Measurements from ENCODE around the gene SLC26A11. TPM values are rescaled to one million over a fixed set of nuclear protein-coding genes. Genes with fewer than 3 reads are reported as not detected.

Gene SLC26A11
- total RNA-seq, 1 experiment from 2014 or later: 14.7 TPM

DNA sequence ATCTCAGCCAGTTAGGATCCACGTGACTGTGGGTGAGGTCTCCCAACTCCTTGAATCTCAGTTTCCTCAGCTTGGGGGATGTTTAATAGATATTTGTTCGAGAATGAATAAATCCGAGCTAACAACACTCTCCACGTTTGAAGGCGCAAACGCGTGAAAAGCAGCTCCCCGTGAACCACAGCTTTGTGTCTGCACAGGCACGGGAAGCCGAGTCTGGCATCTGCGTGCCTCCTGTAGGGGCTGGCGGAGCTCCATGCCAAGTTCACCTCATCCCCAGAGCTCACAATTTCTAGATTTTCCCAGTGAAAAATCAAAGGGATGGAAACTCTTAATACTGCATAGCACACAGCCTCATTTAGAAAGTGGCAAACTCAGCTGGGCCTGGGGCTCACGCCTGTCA, 14.4 kb upstream of the SLC26A11 start:
- no peaks in the 10 kb centered on the region for H3K9me3 ChIP-seq (replicated peaks)
- H3K36me3 ChIP-seq: peaks cover 12% of the 10 kb centered on the region
- H3K4me1 ChIP-seq: no peaks in the 10 kb centered on the region
- DNase-seq: no peak
- H3K27me3 ChIP-seq: no peaks in the 10 kb centered on the region
- no peak overlapping the region for H3K27ac ChIP-seq
- H3K4me3 ChIP-seq: no peak overlapping the region

DNA sequence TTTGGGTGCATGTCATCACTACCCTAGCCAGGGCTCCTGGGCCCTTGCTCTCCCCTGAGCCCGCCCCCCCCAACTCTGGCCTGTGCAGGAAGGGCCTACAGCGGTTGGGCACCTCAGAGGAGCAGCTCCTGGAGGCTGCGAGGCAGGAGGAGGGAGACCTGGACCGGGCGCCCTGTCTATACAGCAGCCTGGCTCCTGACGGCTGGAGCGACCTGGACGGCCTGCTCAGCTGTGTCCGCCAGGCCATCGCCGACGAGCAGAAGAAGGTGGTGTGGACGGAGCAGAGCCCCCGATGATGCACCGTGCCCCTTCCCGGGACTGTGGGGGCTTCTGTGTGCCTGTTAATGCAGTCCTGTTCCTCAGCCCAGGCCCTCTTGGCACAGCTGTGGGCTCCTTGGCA, 12.2 kb upstream of the SLC26A11 start:
- Histone ChIP-seq H3K4me1 (no peaks in the 10 kb centered on the region), H3K36me3 (peaks cover 16% of the 10 kb centered on the region), H3K27ac (no peak overlapping the region), H3K4me3 (no peak overlapping the region), H3K27me3 (no peaks in the 10 kb centered on the region), H3K9me3 (replicated peaks) (no peaks in the 10 kb centered on the region)
- no peak for DNase-seq

DNA sequence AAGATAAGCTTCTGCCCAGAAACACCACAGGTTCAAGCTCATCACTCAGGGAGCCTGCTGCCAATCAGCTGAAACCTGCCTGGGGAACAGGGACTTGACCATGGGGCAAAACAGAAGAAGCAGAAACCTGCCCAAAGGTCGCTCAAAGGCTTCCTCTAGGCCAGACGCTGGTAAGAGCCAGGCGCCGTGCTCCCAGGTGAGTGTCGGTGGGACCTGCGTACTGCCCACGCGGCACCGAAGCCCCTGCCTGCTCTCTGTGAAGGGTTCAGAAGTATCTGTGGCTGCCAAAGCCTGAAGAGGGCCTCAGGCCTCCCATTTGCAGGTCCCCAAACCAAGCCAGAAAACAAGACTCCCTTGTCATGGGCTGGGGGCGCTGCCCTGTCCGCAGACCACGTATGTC, 10.5 kb upstream of the SLC26A11 start:
- Histone ChIP-seq H3K27me3 (no peaks in the 10 kb centered on the region), H3K27ac (no peak overlapping the region), H3K36me3 (peaks cover 18% of the 10 kb centered on the region), H3K4me1 (no peaks in the 10 kb centered on the region), H3K9me3 (replicated peaks) (no peaks in the 10 kb centered on the region), H3K4me3 (no peak overlapping the region)
- DNase-seq: no peak

DNA sequence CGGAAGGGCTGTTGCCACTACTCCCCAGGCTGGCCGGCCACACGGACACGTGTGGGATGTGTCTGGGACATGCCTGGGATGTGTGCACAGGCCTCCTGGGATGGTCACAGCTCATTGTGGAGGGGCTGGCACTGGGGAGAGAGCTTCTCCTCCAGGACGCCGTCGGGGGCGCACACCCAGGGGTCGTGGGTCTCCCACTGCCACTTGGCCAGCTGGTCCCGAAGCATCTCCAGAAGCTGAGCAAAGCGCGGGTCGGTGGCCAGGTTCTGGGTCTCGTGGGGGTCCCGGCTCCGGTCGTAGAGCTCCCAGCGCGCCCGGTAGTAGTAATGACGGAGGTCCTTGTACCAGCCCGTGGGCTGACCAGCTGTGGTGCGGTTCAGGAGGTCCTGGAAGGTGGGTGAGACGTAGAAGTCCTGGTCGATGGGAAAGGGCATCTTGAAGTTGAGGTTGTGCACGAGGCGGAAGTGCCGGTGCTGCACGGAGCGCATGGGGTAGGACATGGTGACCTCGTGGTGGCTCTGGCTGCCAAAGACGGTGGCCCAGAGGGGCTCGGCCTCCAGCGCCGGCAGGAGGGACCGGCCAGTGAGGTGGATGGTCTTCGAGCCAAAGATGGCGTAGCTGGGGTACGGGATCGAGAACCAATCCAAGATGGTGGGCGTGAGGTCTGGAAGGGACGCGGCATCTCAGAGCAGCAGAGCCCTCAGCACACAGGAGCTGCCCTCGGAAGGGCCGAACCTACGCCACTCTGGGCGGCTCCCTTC, 9.7 kb upstream of the SLC26A11 start:
- peaks cover 18% of the 10 kb centered on the region for H3K36me3 ChIP-seq
- H3K4me1 ChIP-seq: no peaks in the 10 kb centered on the region
- no peak overlapping the region for H3K4me3 ChIP-seq
- H3K27me3 ChIP-seq: no peaks in the 10 kb centered on the region
- no peak for DNase-seq
- H3K9me3 ChIP-seq (replicated peaks): no peaks in the 10 kb centered on the region
- no peak overlapping the region for H3K27ac ChIP-seq

DNA sequence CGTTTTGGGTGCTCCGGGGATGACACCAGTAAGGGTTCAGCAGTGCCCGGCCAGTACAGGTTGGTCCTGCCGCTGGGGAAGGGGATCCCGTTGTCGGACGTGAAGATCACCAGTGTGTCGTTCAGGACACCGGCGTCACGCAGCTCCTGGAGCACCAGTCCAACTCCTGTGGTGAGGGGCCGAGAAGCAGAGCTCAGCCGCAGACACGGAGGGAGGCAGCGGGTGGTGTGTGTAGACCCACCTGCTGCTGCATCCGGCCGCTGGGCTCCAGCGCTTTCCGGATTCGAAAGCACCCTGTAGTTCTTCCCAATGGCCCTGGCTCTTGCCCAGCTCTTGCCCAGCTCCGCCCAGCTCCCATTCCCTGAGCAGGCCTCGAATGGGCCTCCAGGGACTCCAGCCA, 8.1 kb upstream of the SLC26A11 start:
- H3K9me3 ChIP-seq (replicated peaks): no peaks in the 10 kb centered on the region
- H3K27me3 ChIP-seq: no peaks in the 10 kb centered on the region
- no peaks in the 10 kb centered on the region for H3K4me1 ChIP-seq
- DNase-seq: no peak
- H3K36me3 ChIP-seq: peaks cover 18% of the 10 kb centered on the region
- H3K4me3 ChIP-seq: no peak overlapping the region
- no peak overlapping the region for H3K27ac ChIP-seq

DNA sequence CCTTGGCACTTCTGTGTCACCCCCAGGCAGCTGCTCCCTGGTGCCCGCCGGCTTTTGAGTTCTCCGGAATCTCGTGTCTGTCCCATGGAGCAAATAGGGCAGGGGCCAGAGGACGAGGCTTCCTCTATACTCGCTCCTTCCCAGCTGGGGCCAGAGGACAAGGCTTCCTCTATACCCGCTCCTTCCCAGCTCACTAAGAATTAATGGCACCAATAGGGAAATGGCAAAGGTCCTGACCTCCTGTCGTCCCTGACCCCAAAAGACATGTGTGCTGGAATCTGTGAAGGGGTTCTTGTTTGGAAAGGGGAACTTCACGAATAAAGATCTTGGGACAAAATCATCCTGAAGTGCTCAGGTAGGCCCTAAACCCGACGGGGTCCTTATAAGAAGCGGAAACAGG, 7.7 kb upstream of the SLC26A11 start:
- Histone ChIP-seq H3K27ac (no peak overlapping the region), H3K4me3 (no peak overlapping the region), H3K27me3 (no peaks in the 10 kb centered on the region), H3K9me3 (replicated peaks) (no peaks in the 10 kb centered on the region), H3K4me1 (no peaks in the 10 kb centered on the region), H3K36me3 (peaks cover 18% of the 10 kb centered on the region)
- no peak for DNase-seq

DNA sequence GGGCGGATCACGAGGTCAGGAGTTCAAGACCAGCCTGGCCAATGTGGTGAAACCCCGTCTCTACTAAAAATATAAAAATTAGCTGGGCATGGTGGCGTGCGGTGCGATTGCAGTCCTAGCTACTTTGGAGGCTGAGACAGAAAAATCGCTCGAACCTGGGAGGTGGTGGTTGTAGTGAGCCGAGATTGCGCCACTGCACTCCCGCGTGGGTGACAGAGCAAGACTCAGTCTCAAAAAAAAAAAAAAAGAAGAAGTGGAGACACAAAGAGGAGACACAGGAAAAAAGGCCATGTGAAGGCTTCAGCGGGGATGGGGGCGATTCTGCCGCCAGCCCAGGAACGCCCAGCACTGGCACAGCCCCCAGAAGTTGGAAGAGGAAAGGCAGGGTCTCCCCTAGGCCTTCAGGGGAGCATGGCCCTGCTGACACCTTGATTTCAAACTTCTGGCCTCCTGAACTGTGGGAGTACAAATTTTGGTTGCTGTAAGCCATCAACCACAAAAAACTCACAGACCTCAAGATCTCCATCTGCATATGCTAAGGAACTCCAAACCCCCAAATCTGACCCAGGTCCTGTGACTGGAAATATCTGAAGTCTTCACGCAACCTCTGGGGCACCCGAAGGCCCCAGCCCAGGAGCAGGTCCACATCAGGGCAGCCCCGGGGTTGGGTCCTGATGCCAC, 7.1 kb upstream of the SLC26A11 start:
- no peaks in the 10 kb centered on the region for H3K4me1 ChIP-seq
- no peak overlapping the region for H3K27ac ChIP-seq
- no peak for DNase-seq
- no peak overlapping the region for H3K4me3 ChIP-seq
- no peaks in the 10 kb centered on the region for H3K9me3 ChIP-seq (replicated peaks)
- no peaks in the 10 kb centered on the region for H3K27me3 ChIP-seq
- H3K36me3 ChIP-seq: peaks cover 20% of the 10 kb centered on the region

DNA sequence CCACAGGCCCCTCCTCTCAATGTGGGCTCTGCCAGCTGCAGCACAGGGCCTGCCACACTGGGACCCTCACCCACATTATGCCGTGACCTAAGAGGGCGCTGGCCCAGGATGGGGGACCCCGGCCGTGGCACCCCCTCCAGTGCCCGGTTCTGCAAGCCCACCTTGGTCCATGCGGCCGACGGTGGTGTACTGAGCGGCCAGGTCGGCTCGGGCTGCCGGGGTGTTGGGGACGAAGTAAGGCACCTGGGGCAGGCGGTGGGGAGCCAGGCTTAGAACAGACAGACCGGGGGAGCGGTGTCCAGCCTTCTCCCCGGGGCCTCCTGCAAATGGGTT, 6.6 kb upstream of the SLC26A11 start:
- Histone ChIP-seq H3K36me3 (peaks cover 20% of the 10 kb centered on the region), H3K4me3 (no peak overlapping the region), H3K27me3 (no peaks in the 10 kb centered on the region), H3K27ac (no peak overlapping the region), H3K9me3 (replicated peaks) (no peaks in the 10 kb centered on the region), H3K4me1 (no peaks in the 10 kb centered on the region)
- DNase-seq: no peak

DNA sequence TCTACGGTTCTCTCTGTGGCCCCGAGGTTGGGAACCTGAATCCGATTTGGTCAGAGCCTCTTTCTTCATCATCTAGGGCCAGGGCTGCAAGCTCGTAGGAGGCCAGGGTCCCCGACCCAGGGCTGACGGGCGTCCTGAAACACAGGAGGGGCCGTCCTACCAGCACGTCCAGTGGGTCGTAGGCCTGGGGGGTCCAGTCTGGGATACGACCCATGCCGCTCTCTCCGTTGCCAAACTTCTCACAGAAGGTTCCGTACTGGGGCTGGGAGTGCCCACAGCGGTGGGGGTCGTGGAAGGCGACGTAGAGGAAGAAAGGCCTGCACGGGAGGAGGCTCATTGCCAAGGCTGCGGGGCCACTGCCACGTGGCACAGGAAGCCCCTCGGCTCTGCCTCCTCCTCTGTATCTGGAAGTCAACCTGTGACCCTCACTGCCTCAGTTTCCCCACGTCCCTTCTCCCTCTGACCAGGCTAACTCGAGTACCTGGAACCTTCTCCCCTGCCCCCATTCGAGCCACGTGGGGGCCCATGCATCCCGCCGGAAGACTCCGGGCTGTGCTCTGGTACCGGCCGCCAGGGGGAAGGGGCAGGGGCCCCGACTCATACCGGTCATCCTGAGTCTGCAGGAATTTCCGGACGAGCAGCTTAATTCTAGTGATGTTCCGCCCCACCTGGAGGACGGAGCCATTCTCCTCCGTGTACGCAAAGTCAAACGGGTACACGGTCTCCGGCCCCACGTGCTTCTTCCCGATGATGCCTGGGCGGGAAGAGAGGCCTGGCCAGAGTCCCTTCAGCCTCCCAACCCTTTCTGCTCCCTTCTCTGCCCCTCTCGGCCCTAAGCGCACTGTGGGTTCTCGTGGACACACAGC, 6.0 kb upstream of the SLC26A11 start:
- Histone ChIP-seq H3K9me3 (replicated peaks) (no peaks in the 10 kb centered on the region), H3K4me1 (0 out of 2 replicates have a peak, but pooled peaks cover 2% of the 10 kb centered on the region), H3K4me3 (no peak overlapping the region), H3K27ac (no peak overlapping the region), H3K36me3 (peaks cover 17% of the 10 kb centered on the region), H3K27me3 (no peaks in the 10 kb centered on the region)
- DNase-seq: no peak

DNA sequence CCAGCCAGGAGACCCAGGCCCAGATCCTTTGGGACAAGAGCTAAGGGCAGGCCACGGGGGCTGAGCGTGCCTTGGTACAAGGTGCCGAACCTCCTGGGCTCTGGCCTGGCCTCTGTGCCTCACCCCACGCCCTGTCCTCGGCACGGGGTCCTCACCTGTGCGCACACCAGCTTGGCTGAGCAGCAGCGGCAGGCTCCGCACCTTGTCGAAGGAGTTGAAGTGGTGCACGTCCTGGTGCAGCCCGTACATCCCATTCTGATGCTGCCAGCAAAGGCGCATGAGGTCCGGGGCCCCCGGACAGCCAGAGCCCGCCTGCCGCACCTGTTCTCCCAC, 5.4 kb upstream of the SLC26A11 start:
- no peak overlapping the region for H3K27ac ChIP-seq
- H3K36me3 ChIP-seq: peaks cover 15% of the 10 kb centered on the region
- no peak for DNase-seq
- H3K4me3 ChIP-seq: no peak overlapping the region
- 0 out of 2 replicates have a peak, but pooled peaks cover 2% of the 10 kb centered on the region for H3K4me1 ChIP-seq
- H3K9me3 ChIP-seq (replicated peaks): no peaks in the 10 kb centered on the region
- H3K27me3 ChIP-seq: no peaks in the 10 kb centered on the region

DNA sequence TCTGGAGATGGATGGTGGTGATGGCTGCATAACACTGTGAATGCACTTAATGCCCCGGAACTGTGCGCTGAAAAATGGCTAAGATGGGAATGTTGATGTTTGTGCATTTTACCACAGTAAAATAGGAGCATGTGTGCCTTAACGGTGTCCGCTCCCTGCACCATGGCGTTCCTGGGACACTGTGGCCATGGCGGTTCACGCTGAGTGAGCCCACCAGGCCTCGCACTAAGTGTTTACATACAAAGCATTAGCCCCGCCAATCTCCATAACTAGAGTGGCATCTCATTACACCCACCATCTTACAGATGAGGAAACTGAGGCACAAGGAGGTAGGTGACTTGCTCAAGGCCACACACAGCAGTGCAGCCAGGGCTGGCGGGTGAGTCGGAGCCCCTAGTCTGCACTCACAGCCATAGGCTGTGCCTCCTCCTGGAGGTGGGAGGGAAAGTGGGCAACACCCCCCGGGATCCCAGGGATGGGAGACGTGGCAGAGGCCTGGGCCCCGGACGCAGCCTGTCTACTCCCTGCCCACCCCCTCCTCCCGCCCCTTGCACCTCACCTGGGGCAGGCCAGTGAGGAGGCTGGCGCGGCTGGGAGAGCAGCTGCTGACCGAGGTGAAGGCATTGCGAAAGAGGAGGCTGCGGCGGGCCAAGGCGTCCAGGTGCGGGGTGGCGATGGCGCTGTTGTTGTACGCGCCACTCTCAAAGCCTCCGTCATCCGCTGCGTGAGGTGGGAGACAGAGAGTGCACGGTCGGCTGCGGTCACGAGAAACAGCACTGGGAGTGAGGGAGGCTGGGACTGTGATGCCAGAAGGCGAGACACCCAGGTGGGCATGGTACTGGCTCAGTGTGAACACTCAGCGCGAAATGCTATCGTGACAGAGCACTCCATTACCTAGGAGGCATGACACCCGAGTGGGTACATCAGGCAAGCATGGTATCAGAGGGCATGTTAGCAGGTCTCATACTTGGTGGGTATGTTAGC, 3.5 kb upstream of the SLC26A11 start:
- Histone ChIP-seq H3K36me3 (peaks cover 4% of the 10 kb centered on the region; the same call in 1 of the 2 replicates), H3K4me3 (no peak overlapping the region), H3K27ac (no peak overlapping the region), H3K4me1 (0 out of 2 replicates have a peak, but pooled peaks cover 2% of the 10 kb centered on the region), H3K9me3 (replicated peaks) (no peaks in the 10 kb centered on the region), H3K27me3 (no peaks in the 10 kb centered on the region)
- DNase-seq: no peak

DNA sequence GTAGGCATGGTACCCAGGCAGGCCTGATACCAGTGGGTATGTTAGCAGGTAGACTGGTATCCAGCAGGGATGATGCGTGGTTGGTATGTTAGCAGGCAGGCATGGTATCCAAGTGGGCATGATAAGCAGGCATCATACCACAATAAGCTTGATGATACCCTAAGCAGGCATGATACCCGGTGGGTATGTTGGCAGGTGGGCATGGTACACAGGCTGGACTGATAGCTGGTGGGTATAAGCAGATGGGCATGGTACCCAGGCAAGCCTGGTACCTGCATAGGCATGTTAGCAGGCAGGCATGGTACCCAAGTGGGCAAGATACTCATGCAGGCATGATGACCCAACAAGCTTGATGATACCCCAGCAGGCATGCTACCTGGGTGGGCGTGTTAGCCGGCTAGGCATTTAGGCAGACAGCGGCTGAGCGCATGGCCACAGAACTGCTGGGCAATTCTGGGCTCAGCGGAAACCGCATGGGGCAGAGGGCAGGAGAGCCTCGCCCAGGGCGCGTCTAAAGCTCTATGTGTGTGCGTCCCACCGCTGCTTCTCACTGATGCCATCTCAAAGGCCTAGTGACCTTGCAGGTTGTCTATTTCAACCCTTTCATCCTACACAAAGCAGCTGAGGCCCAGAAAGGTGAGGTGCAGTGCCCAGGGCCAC, 2.4 kb upstream of the SLC26A11 start:
- no peaks in the 10 kb centered on the region for H3K9me3 ChIP-seq (replicated peaks)
- H3K4me3 ChIP-seq: no peak overlapping the region
- DNase-seq: no peak
- H3K27ac ChIP-seq: no peak overlapping the region
- H3K4me1 ChIP-seq: 0 out of 2 replicates have a peak, but pooled peaks cover 2% of the 10 kb centered on the region
- H3K36me3 ChIP-seq: peaks cover 4% of the 10 kb centered on the region; the same call in 1 of the 2 replicates
- no peaks in the 10 kb centered on the region for H3K27me3 ChIP-seq

DNA sequence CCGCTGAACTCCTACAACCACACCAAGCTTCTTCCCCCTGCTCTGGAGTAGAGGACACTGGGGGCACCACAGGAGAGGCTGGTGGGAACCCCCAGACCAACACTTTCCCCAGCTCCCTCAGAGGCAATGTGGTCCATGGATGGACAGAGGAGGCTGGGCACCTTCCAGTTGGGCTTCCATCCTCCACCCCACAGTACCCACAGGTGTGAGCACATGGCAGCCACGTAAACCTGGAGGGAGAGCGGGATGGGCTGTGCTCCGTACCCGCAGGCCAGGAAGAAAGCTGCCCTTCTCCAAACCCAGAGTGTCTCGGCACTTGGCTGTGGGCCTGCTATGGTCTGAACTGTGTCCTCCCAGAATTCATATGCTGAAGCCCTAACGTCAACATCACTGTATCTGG, 1.8 kb upstream of the SLC26A11 start:
- Histone ChIP-seq H3K4me3 (no peak overlapping the region), H3K27ac (no peak overlapping the region), H3K36me3 (peaks cover 4% of the 10 kb centered on the region; the same call in 1 of the 2 replicates), H3K27me3 (no peaks in the 10 kb centered on the region), H3K9me3 (replicated peaks) (no peaks in the 10 kb centered on the region), H3K4me1 (0 out of 2 replicates have a peak, but pooled peaks cover 2% of the 10 kb centered on the region)
- no peak for DNase-seq

All from SJCRH30 (cell line).